ENCODE results near the gene PRR19.
"Not testable (repeated sequence)": the region's sequence is repeated elsewhere in the genome, so short reads cannot be mapped to it uniquely, and the experiment has no call there.

PRR19 gene, protein sequence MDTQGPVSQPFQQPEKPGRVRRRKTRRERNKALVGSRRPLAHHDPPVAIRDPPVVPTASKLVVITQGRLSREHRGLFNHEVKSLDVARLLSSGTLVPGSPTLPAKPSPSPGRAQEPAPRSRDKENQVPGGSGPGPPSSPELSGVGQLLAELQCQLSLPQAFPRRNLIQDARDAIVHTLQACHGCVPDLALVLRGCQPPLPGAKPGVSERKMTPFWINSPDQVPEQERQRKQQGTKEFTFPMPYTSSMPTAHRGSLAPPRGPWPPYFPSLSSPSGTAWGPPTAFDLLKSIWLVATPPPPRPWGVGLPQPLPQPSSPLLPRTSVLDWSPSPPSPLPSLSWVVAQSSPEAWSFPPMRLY

DNA sequence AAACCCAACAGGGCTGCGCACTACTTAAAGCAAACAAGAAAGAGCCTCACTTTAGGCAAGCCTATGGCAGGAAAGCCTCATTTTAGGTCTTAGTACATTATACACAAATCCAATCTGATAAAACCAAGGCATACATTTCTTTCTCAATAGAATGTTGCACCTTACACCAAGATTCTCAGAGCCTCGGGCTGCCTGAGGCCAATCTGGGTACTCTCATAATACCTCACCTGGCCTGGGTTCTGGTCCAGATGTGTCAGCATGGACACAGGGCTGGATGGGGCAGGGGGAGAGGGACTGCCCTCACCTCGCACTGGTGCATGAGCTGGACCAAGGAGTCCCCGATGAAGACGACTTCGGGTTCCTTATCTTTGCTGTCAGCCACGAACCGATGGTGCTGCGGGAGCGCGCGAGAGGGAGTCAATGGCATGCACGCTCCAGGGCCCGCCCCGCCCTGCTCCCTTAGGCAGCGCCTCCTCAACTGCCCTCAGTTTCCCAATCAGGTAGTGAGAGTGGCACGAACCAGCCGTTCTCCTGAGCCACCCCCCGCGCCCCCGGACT, at the start of gene PRR19:
TSS of gene PRR19 (plus strand) at position 487 of the 558 bp plus-strand sequence. CDS start 7,453 bp downstream, outside the sequence.
- no peak for DNase-seq

GRCh38 chr19:42252365-42253244, 49.3 kb upstream of the PRR19 start:
- DNase-seq: no peak

DNA sequence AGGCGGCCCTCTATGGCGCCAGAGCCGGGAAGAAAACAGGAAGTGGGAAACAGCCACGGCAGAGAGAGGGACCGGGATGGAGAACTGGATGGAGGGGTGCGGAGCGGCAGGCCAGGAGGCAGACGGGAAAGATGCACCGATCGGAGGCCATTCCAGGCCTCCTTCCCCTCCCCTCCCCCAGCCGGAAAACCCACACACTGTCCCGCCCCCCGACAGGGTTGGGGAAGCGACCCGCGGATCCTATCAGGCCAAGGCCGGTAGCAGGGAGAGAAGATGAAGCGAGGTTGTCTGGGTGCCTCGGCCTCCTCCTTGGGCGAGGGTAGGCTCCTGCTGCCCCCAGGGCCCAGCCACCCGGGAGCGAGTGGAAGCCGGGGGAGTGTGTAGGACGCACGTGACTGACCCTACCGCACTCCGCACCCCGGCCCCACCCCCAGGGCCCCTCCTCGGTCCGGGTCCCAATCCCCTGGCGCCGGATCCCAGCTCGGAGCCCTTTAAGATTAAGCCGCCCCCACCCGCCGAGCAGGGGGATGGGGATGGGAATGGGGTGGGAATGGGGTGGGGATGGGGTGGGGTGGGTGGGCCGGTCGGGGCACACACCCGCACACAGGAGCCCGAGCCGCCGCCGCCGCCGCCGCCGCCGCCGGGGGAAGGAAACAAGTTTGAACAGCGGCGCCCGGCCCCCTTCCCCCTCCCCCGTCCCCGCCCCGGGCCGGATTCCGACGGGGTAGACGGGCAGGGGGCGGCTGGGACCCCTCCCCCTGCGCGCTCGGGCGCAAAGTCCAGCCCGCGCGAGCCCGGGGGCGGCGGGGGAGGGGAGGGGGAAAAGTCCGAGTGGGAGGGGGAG, 48.5 kb upstream of the PRR19 start:
- DNase-seq: no peak

- no peak for DNase-seq
Observed at GRCh38 chr19:42254089-42254849, 47.7 kb upstream of the PRR19 start.

- DNase-seq: peak; percentile 70
Observed at GRCh38 chr19:42254850-42255765, 46.8 kb upstream of the PRR19 start, which contains the start of gene ERF. Gene ERF (minus strand): TSS chr19:42255128. CDS start chr19:42254999, 129 bp downstream.

- no peak for DNase-seq
Observed at GRCh38 chr19:42255766-42256745, 45.9 kb upstream of the PRR19 start.

- not testable (repeated sequence) for DNase-seq
Observed at GRCh38 chr19:42257842-42258241, 44.1 kb upstream of the PRR19 start.

- no peak for DNase-seq
Observed at GRCh38 chr19:42261763-42262162, 40.2 kb upstream of the PRR19 start.

GRCh38 chr19:42266105-42266504, 35.8 kb upstream of the PRR19 start:
- DNase-seq: not testable (repeated sequence)

DNA sequence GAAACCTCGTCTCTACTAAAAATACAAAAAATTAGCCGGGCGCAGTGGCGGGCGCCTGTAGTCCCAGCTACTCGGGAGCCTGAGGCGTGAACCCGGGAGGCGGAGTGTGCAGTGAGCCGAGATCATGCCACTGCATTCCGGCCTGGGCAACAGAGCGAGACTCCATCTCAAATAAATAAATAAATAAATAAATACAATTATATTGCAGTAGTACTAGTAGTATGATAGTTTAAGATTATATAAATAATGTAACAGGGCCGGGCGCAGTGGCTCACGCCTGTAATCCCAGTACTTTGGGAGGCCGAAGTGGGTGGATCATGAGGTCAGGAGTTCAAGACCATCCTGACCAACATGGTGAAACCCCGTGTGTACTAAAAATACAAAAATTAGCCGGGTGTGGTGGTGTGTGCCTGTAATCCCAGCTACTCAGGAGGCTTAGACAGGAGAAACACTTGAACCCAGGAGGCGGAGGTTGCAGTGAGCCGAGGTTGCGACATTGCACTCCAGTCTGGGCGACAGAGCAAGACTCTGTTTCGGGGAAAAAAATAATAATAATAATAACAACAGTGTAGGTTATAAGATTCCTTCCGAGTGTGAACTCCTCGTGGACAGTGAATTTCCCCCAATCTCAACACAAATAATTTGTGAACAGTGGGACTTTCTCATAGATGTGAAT, 34.9 kb upstream of the PRR19 start:
- not testable (repeated sequence) for DNase-seq

DNA sequence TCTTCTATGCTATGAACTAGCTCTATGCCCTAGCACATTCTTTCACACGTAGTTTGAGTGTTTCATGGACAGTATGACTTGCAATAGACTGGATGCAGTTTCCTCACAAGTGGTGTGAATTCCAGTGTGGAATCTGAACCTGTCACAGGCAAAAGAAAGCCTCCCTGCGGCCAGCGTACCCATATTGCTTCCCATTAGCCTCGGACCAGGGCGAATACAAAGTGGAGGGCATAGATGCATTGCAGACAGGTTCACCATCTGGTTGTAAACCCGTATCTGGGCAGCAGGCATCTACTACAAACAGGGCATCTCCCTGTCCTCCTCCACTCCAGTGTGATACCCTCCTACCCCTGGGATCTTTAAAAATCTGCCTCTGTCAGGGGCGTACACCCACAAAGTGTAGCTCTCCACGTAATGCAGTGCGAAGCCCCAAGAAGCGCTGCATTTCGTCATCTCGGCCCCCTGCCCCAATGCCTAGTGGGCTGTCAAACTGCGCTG, 34.2 kb upstream of the PRR19 start:
- no peak for DNase-seq

GRCh38 chr19:42268142-42268703, 33.7 kb upstream of the PRR19 start:
- peak; percentile 97 for DNase-seq

DNA sequence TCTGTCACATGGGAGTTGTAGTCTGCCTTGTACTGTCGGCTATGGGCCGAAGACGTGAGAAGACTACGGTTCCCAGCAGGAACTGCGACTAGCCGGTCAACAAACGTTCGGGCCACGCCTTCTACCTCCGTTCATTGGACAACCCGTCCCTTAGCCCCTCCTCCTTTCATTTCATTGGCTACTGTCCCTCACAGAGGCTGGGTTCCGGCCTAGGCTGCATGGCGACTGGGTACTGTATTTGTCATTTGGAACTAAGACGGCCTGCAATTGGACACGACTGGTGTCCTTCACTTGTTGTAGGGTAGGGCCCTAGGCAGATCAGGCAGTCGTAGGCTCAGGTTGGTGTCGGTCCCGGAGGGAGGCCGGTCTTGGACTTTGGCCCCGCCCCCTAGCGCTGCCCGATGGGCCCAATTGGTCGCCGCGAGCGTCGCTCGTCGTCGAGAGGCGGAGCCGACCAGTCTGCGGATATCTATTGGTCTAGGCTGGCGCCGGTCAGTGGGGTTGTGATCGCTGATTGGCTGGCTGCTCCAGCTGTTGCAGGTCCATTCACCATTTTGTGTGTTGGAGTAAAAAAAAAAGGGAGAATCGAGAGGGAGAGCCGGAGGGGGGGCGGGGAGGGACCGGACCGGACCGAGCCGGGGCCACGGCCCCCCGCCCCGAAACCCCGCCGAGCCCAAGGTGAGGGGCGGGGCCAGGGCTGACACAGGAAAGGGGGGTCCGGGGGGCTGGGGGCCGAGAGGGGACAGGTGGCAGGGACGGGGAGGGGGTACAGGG, 33.0 kb upstream of the PRR19 start, which contains the start of gene CIC:
TSS of gene CIC (plus strand) at position 549 of the 774 bp plus-strand sequence. CDS start 2,532 bp downstream, outside the sequence.
- DNase-seq: peak; percentile 99

DNA sequence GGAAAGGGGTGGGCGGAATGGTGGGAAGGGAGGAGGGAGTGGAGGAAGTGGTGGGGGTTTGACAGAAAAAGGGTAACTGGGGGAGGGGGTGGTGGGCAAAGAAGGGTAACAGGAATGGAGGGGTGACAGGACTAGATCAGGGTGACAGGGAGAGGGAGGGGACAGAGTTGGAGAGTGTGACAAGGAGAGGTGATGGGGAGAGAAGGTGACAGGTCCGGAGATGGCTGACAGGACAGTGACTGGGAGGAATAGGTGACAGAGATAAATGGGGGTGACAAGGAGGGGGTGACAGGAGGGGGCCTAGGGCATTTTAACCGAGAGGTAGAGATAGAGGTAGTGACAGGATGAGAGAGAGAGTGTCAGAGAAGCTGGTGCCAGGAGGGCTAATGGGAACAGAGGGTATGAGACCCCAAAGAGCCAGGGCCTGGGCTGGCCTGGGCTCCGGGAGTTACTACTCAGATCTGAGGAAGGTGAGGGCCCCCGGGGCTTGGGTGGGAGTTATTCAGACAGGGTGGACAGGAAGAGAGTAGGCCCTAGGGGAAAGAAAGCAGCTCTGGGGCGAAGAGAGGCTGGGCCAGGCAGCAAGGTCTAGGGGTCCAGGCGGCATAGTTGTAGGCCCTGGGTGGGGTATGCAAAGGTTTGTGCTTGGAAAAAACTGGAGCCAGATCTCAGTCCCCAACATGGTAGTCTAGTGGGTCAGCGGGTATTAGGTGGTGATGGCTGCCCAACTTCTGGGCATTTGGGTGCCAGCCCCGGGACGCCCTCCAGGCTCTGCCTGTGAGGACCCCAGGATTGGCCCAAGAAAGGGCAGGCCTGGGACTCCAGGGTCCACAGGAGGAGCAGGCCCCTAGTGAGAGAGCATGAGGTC, 32.2 kb upstream of the PRR19 start:
- DNase-seq: no peak

- no peak for DNase-seq
Observed at GRCh38 chr19:42270346-42271044, 31.4 kb upstream of the PRR19 start.

- DNase-seq: no peak
Observed at GRCh38 chr19:42271045-42271419, 30.9 kb upstream of the PRR19 start.

All from NCI-H1048 (cell line).